ENCODE measurements around the gene PCED1B.

- no peak for TF ChIP-seq CTCF (optimal IDR thresholded peaks at IDR 0.05 in 1 of 3, IDR thresholded peaks at IDR 0.05 in 1 of 3, conservative IDR thresholded peaks at IDR 0.05 in 1 of 3; ENCODE audit: extremely low read depth in 1 of 3, insufficient read depth in 2 of 3, low read length in 3 of 3)
- no peak for TF ChIP-seq EZH2 (IDR thresholded peaks at IDR 0.05; ENCODE audit: low read length)
Measured at GRCh38 chr12:47202176-47202575, 122.8 kb downstream of the PCED1B start.

Data from keratinocyte (primary cell).